Measurements from ENCODE around the gene TCP10L.
"Not testable (repeated sequence)": the region's sequence is repeated elsewhere in the genome, so short reads cannot be mapped to it uniquely, and the experiment has no call there.

TCP10L gene

GRCh38 chr21:32554832-32555638, 30.3 kb downstream of the TCP10L start:
- DNase-seq (ENCODE audit: low read depth, low spot score), result no peak

GRCh38 chr21:32549886-32550285, 35.4 kb downstream of the TCP10L start:
- DNase-seq (ENCODE audit: low read depth, low spot score), result no peak

- DNase-seq (ENCODE audit: low read depth, low spot score), result no peak
Measured at GRCh38 chr21:32549440-32549839, 35.9 kb downstream of the TCP10L start.

- DNase-seq (ENCODE audit: low read depth, low spot score), result no peak
Measured at GRCh38 chr21:32548978-32549377, 36.3 kb downstream of the TCP10L start.

- no peak for DNase-seq (ENCODE audit: low read depth, low spot score)
Measured at GRCh38 chr21:32547018-32547417, 38.3 kb downstream of the TCP10L start.

- no peak for DNase-seq (ENCODE audit: low read depth, low spot score)
Measured at GRCh38 chr21:32545948-32546441, 39.3 kb downstream of the TCP10L start.

GRCh38 chr21:32544697-32545096, 40.6 kb downstream of the TCP10L start:
- no peak for DNase-seq (ENCODE audit: low read depth, low spot score)

- DNase-seq (ENCODE audit: low read depth, low spot score), result no peak
Measured at GRCh38 chr21:32543975-32544374, 41.3 kb downstream of the TCP10L start.

GRCh38 chr21:32543056-32543455, 42.3 kb downstream of the TCP10L start:
- DNase-seq (ENCODE audit: low read depth, low spot score), result not testable (repeated sequence)

- no peak for DNase-seq (ENCODE audit: low read depth, low spot score)
Measured at GRCh38 chr21:32539378-32539777, 45.9 kb downstream of the TCP10L start.

- no peak for DNase-seq (ENCODE audit: low read depth, low spot score)
Measured at GRCh38 chr21:32538147-32538792, 47.1 kb downstream of the TCP10L start.

- no peak for DNase-seq (ENCODE audit: low read depth, low spot score)
Measured at GRCh38 chr21:32537569-32537881, 47.8 kb downstream of the TCP10L start.

GRCh38 chr21:32535612-32536011, 49.7 kb downstream of the TCP10L start:
- no peak for DNase-seq (ENCODE audit: low read depth, low spot score)

- no peak for DNase-seq (ENCODE audit: low read depth, low spot score)
Measured at GRCh38 chr21:32534113-32534512, 51.2 kb downstream of the TCP10L start.

GRCh38 chr21:32533611-32534010, 51.7 kb downstream of the TCP10L start:
- DNase-seq (ENCODE audit: low read depth, low spot score), result no peak

- DNase-seq (ENCODE audit: low read depth, low spot score), result no peak
Measured at GRCh38 chr21:32533053-32533452, 52.3 kb downstream of the TCP10L start.

- DNase-seq (ENCODE audit: low read depth, low spot score), result no peak
Measured at GRCh38 chr21:32532636-32533035, 52.7 kb downstream of the TCP10L start.

- not testable (repeated sequence) for DNase-seq (ENCODE audit: low read depth, low spot score)
Measured at GRCh38 chr21:32531561-32531960, 53.8 kb downstream of the TCP10L start.

- not testable (repeated sequence) for DNase-seq (ENCODE audit: low read depth, low spot score)
Measured at GRCh38 chr21:32530809-32531208, 54.5 kb downstream of the TCP10L start.

- DNase-seq (ENCODE audit: low read depth, low spot score), result no peak
Measured at GRCh38 chr21:32529679-32530078, 55.6 kb downstream of the TCP10L start.

GRCh38 chr21:32525282-32525681, 60.0 kb downstream of the TCP10L start:
- DNase-seq (ENCODE audit: low read depth, low spot score), result no peak

GRCh38 chr21:32523988-32524719, 61.2 kb downstream of the TCP10L start:
- no peak for DNase-seq (ENCODE audit: low read depth, low spot score)

All from smooth muscle cell of the brain vasculature (primary cell).